NCI-H128 (cell line): ENCODE results near the gene TMEM132D.

ENCODE experiments used
- DNase-seq: peaks from one replicate; lab custom pipeline; 2025; ENCODE audit not compliant: unreplicated experiment; lab: John Stamatoyannopoulos, UW

Gene TMEM132D

GRCh38 chr12:129276361-129277060 is 627.3 kb downstream of the TMEM132D start:
- DNase-seq, result no peak

- DNase-seq, result no peak
Measured at GRCh38 chr12:129269756-129270495, 633.9 kb downstream of the TMEM132D start.

- no peak for DNase-seq
Measured at GRCh38 chr12:129258781-129259318, 645.0 kb downstream of the TMEM132D start.

GRCh38 chr12:129257524-129257923 is 646.3 kb downstream of the TMEM132D start:
- no peak for DNase-seq

- DNase-seq, result no peak
Measured at GRCh38 chr12:129246630-129247029, 657.2 kb downstream of the TMEM132D start.

GRCh38 chr12:129245769-129246168 is 658.1 kb downstream of the TMEM132D start:
- DNase-seq, result no peak

GRCh38 chr12:129241852-129242251 is 662.0 kb downstream of the TMEM132D start:
- no peak for DNase-seq

GRCh38 chr12:129237881-129238280 is 665.9 kb downstream of the TMEM132D start:
- DNase-seq, result no peak

GRCh38 chr12:129234209-129234608 is 669.6 kb downstream of the TMEM132D start:
- DNase-seq, result no peak

- DNase-seq, result no peak
Measured at GRCh38 chr12:129231491-129231890, 672.3 kb downstream of the TMEM132D start.

- DNase-seq, result no peak
Measured at GRCh38 chr12:129230995-129231394, 672.8 kb downstream of the TMEM132D start.

- no peak for DNase-seq
Measured at GRCh38 chr12:129226851-129227250, 677.0 kb downstream of the TMEM132D start.

GRCh38 chr12:129226005-129226404 is 677.8 kb downstream of the TMEM132D start:
- DNase-seq, result no peak

- DNase-seq, result no peak
Measured at GRCh38 chr12:129215556-129215955, 688.3 kb downstream of the TMEM132D start.

GRCh38 chr12:129213551-129213950 is 690.3 kb downstream of the TMEM132D start:
- no peak for DNase-seq

GRCh38 chr12:129211862-129212630 is 691.8 kb downstream of the TMEM132D start:
- DNase-seq, result no peak

- DNase-seq, result no peak
Measured at GRCh38 chr12:129208566-129208965, 695.3 kb downstream of the TMEM132D start.

GRCh38 chr12:129207084-129207483 is 696.7 kb downstream of the TMEM132D start:
- no peak for DNase-seq

GRCh38 chr12:129203456-129203855 is 700.4 kb downstream of the TMEM132D start:
- no peak for DNase-seq

GRCh38 chr12:129202109-129202814 is 701.6 kb downstream of the TMEM132D start:
- no peak for DNase-seq

- DNase-seq, result no peak
Measured at GRCh38 chr12:129201029-129201428, 702.8 kb downstream of the TMEM132D start.
